ENCODE measurements around the gene ZNF337. TPM values are rescaled to one million over a fixed set of nuclear protein-coding genes. Genes with fewer than 3 reads are reported as not detected.
"Not testable (repeated sequence)": the region's sequence is repeated elsewhere in the genome, so short reads cannot be mapped to it uniquely, and the experiment has no call there.

Gene ZNF337
- polyA plus RNA-seq, 1 donor, result 25.4 TPM

DNA sequence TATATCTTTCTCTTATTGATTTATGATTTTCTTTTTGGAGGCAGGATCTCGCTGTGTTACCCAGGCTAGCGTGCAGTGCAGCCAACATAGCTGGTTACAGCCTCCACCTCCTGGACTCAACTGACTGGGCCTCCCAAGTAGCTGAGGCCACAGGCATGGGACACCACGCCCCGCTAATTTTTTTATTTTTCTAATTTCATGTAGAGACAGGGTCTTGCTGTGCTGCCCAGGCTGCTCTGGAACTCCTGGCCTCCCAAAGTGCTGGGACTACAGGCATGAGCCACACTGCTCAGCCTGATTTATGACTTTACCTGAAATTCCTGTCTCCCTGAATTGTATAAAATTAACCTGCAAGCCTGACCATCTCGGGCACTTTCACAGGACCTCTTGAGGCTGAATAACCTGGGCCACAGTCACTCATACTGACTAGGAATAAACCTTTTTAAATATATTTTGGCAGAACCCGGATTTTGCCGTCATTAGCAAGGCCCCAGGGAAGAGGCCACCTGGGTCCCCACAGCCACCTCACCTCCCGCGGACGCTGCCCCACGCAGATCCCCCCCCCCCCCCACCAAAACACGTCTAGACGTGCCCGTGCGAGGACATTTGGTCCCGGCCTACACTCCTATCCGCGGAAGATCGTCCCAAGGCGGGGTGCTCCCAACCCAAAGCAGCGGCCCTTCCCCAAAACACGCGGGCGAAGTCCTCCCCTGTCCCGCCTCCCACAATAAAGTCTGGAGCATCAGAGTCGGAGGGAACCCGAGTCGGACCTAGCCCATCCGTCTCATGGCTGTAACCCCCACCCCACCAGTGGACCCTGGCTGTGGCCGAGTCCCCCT is 902 bp downstream of the ZNF337 start:
- no peak for DNase-seq (ENCODE audit: low read depth)

DNA sequence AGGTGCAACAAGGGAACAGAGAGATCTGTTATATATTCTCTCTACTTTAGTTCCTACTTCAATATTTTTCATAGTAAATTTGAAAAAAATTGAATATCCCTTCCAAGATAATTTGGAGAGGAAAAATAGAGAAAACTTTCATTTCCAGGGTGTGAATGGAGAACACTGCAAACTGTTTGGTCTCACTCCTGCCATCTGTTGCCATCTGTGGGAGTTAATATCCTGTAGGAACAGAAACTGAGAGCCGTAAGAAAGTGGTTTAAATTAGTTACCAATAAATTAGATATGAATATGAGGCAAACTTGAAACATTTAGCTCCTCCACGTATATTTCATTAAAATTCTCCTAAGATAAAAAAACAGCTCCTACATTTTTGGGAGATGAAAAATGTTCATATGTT is 4.2 kb downstream of the ZNF337 start:
- no peak for DNase-seq (ENCODE audit: low read depth)

- DNase-seq (ENCODE audit: low read depth), result no peak
Measured at GRCh38 chr20:25690427-25690826, 6.2 kb downstream of the ZNF337 start.

DNA sequence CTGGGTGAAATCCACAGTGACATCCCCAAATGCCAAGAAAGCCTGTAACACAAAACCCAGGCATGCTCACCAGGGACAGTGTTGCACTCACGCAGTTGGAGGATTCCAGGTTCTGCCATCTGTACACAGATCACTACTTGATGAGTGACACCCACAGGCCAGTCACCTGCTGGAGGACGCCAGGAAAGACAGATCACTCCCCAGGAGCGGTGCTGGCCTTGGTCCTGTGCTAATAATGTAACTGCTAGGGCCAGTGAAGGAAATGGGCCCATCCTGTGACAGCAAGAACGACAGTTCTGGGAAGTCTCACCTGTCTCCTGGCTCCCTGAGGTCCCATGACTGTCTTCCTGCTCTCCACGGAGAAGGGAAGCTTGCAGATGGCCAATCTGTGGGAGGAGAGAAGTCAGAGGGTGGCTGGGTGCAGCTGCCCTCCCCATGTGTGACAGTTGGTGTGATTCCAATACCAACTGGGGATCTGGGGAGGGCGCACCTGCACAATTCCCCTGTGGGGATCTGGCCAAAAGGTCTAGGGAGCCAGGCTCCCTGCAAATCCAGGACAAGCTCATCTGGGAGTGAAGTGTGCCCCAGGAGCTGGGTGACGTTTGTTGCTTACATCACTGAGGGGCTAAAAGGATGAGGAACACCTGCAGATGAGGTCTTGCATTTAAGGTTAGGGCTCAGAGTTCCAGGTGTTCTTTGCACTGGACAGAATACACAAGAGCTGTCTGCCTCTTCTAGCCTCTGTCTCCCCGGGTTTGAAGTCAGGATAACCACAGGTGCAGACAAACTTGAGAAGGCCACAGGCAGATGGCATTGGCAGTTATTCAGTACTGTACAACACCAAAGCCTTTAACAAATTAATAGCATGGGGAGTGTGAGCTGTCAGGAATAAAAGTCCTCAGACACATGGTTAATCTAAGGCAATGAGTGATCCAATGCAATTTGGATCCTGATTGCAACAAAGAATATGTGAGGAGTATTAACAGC is 10.3 kb downstream of the ZNF337 start:
- no peak for DNase-seq (ENCODE audit: low read depth)

GRCh38 chr20:25685276-25686080 is 11.2 kb downstream of the ZNF337 start:
- no peak for DNase-seq (ENCODE audit: low read depth)

- not testable (repeated sequence) for DNase-seq (ENCODE audit: low read depth)
Measured at GRCh38 chr20:25683826-25684225, 12.8 kb downstream of the ZNF337 start.

- no peak for DNase-seq (ENCODE audit: low read depth)
Measured at GRCh38 chr20:25683050-25683449, 13.6 kb downstream of the ZNF337 start.

DNA sequence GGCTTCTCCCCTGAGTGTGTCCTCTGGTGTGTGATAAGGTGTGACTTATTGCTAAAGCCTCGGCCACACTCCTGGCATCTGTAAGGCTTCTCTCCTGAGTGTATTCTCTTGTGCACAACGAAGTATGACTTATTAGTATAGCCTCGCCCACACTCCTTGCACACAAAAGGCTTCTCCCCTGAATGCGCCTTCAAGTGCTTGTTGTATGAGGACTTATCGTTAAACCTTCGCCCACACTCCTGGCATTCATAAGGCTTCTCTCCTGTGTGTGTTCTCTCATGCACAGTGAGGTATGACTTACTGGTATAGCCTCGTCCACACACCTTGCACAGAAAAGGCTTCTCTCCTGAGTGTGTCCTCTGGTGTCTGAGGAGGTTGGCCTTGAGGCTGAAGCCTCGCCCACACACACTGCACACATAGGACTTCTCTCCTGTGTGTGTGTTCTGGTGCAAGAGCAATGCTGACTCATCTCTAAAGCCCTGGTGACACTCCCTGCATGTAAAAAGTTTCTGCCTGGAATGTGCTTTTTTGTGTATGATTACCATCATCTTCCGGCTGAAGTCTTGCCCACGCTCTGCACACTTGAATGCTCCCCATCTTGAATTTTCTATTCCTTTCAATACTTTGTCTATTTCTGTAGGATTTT is 20.4 kb downstream of the ZNF337 start:
- no peak for DNase-seq (ENCODE audit: low read depth)

GRCh38 chr20:25675161-25675560 is 21.5 kb downstream of the ZNF337 start:
- DNase-seq (ENCODE audit: low read depth), result no peak

DNA sequence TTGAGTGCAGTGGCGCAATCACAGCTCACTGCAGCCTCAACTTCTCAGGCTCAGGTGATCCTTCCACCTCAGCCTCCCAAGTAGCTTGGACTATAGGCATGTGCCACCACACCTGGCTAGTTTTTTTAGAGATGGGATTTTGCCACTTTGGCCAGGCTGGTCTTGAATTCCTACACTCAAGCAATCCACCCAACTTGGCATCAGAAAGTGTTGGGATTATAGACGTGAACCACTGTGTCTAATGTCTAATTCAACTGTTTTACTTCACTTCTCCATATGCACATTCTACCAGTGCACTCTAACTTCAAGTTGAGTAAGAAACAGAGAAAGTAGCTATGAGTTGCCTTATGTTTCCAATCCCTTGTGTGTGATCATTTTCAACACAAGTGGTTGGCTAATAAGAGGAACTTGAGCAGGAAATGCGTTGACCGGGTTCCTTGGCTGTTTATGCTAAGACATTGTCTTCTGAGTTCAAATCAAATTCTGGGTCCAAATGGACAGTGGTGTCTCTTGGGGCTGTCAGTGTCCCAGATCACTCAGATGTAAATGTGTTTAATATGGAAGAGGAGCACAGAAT is 23.9 kb downstream of the ZNF337 start:
- DNase-seq (ENCODE audit: low read depth), result no peak

GRCh38 chr20:25669826-25670422 is 26.7 kb downstream of the ZNF337 start:
- DNase-seq (ENCODE audit: low read depth), result no peak

DNA sequence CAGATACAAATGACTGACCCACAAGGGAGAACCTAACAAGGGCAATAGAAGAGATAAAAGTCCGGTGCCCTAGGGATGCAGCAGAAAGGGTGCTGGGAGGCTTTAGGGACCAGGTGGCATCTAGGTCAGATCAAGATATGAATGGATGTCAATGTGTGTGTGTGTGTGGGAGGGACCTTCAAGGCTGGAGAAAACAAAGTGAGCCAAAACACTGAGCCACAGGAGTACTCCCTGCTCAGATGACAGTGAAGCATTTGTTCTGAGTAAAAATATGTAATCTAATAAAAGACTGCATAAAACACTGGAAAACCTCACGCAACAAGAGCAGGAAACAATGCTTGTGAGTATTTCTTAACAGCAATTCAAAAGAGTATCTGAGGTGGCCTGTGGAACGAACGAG is 28.2 kb downstream of the ZNF337 start:
- DNase-seq (ENCODE audit: low read depth), result no peak

- DNase-seq (ENCODE audit: low read depth), result no peak
Measured at GRCh38 chr20:25659999-25660398, 36.7 kb downstream of the ZNF337 start.

GRCh38 chr20:25654487-25654886 is 42.2 kb downstream of the ZNF337 start:
- DNase-seq (ENCODE audit: low read depth), result no peak

GRCh38 chr20:25652866-25653265 is 43.8 kb downstream of the ZNF337 start:
- not testable (repeated sequence) for DNase-seq (ENCODE audit: low read depth)

- no peak for DNase-seq (ENCODE audit: low read depth)
Measured at GRCh38 chr20:25644814-25645213, 51.8 kb downstream of the ZNF337 start.

DNA sequence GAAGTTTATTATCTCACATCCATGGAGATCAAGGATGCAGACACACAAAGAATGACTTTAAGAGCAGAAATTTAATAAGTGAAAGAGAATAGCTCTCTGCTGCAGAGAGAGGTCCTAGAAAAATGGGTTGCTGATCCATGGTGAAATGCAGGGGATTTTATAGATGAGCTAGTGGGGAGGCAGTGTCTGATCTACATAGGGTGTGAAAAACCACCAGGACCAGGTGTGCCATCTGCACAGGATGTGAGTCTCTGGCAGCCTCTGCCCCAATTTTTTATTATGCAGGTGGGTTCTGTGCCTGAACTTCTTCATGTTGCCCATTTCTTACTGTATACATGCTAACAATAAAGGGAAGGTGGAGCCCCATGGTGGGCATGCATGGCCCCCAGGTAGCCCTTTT is 52.9 kb downstream of the ZNF337 start:
- no peak for DNase-seq (ENCODE audit: low read depth)

GRCh38 chr20:25637247-25637646 is 59.4 kb downstream of the ZNF337 start:
- DNase-seq (ENCODE audit: low read depth), result no peak

GRCh38 chr20:25632940-25633790 is 63.5 kb downstream of the ZNF337 start:
- no peak for DNase-seq (ENCODE audit: low read depth)

Data from forelimb muscle (tissue), 1 donor.